Body of pancreas (tissue), 4 donors: Measurements from ENCODE around the gene N4BP2. TPM values are rescaled to one million over a fixed set of nuclear protein-coding genes. Genes with fewer than 3 reads are reported as not detected.

Source experiments
- ATAC-seq: fragments of 150-250 bp; one replicate; pipeline ENCODE4 v1.9.1; 2016
- DNase-seq, 4 donors: peaks; one replicate each; pipeline ENCODE4 v3.0.0-alpha.2; 2019
- H3K27ac ChIP-seq, 4 donors: fragments of 200-600 bp; sonication (generic); 1 replicate in 3 of 4; 2 replicates in 1 of 4; pipeline versions ENCODE4 v1.5.1 to v1.6.1; 2016 to 2019; ENCODE audit warnings: mild to moderate bottlenecking in 1 of 4, mixed read lengths in 1 of 4, moderate library complexity in 1 of 4
- H3K27me3 ChIP-seq, 2 donors: fragments of 200-600 bp; sonication (generic); one replicate each; pipeline ENCODE4 v1.6.0; 2016; ENCODE audit warnings: mild to moderate bottlenecking in 1 of 2
- H3K36me3 ChIP-seq, 2 donors: fragments of 200-600 bp; sonication (generic); replicated peaks in 1 of 2; 2 replicates each; pipeline ENCODE4 v1.5.1; 2016; ENCODE audit warnings: low read depth in 2 of 2; ENCODE audit not compliant: insufficient read depth in 1 of 2
- H3K4me1 ChIP-seq: fragments of 200-600 bp; sonication (generic); one replicate; pipeline ENCODE4 v1.6.0; 2016
- H3K4me3 ChIP-seq, 2 donors: fragments of 200-600 bp; sonication (generic); 1 replicate in 1 of 2; 2 replicates in 1 of 2; pipeline ENCODE4 v1.5.1; 2016 to 2019
- H3K9me3 ChIP-seq, 3 donors: fragments of 200-600 bp; sonication (generic); 1 replicate in 2 of 3; 2 replicates in 1 of 3; pipeline ENCODE4 v1.5.1; 2016
- CTCF ChIP-seq, 7 experiments: fragments of 450-650 bp in 4 of 7; fragments of 200-600 bp in 3 of 7; sonication (generic) in 3 of 7; IDR thresholded peaks; one replicate each; pipeline ENCODE4 v1.5.1; 2016 to 2019; ENCODE audit warnings: antibody characterized with exemption in 7 of 7
- POLR2A ChIP-seq, 3 donors: fragments of 450-650 bp; IDR thresholded peaks; one replicate each; pipeline ENCODE4 v1.6.1; 2016; ENCODE audit warnings: antibody characterized with exemption in 3 of 3, mild to moderate bottlenecking in 2 of 3
- WGBS, 2 donors: methylation state at CpG; one replicate each; pipeline ENCODE4 v1.1.5; 2017; 5-methylcytosine and 5-hydroxymethylcytosine counted together
- intact Hi-C: fragments of 100-400 bp; cut with DNase I; formaldehyde crosslinking; loops from one replicate; pipeline ENCODE4 v1.15.1; 2023
- total RNA-seq, 2 donors: library from RNA; depleted of rRNA; stranded (reverse); fragments of >200 nt; gene quantifications; one replicate each; pipeline ENCODE4 v1.1.0, GENCODE V29; 2016

The N4BP2 gene
- total RNA-seq, 2 donors from 2014 or later, result 14.8 to 15.0 TPM

GRCh38 chr4:40152637-40153036 lies 96.0 kb downstream of the N4BP2 start:
- WGBS, 2 donors, result 67 to 86% methylated on average over 4 of the region's 4 CpGs

GRCh38 chr4:40157436-40157835 lies 100.8 kb downstream of the N4BP2 start:
- Histone ChIP-seq H3K9me3 (no peaks in the 10 kb centered on the region), H3K4me1 (peaks cover 7% of the 10 kb centered on the region), H3K4me3 (no peak overlapping the region), H3K27me3 (no peaks in the 10 kb centered on the region), H3K36me3 (no peaks in the 10 kb centered on the region), H3K27ac (no peak overlapping the region)
- DNase-seq (no peak), ATAC-seq (no peak)
- WGBS, 2 donors, result 86 to 95% methylated on average over 4 of the region's 4 CpGs
- intact Hi-C loops, result no loop called here
- TF ChIP-seq CTCF (IDR thresholded peaks at IDR 0.05) (no peak), POLR2A (IDR thresholded peaks at IDR 0.05) (no peak)

More at GRCh38 chr4:40152637-40153036, 96.0 kb downstream of the N4BP2 start:
- intact Hi-C loops, result loop anchor here (5.0 kb wide), 1 partner anchor 155 kb away; no protein-coding TSS in a partner anchor
- no peaks in the 10 kb centered on the region for H3K36me3 ChIP-seq
- no peaks in the 10 kb centered on the region for H3K9me3 ChIP-seq
- DNase-seq, result no peak
- H3K27me3 ChIP-seq, result no peaks in the 10 kb centered on the region
- no peak for TF ChIP-seq CTCF (IDR thresholded peaks at IDR 0.05)
- no peak for TF ChIP-seq POLR2A (IDR thresholded peaks at IDR 0.05)
- H3K4me1 ChIP-seq, result peaks cover 7% of the 10 kb centered on the region
- H3K4me3 ChIP-seq, result no peak overlapping the region
- no peak overlapping the region for H3K27ac ChIP-seq
- ATAC-seq, result no peak

- Histone ChIP-seq H3K27me3 (no peaks in the 10 kb centered on the region), H3K4me1 (no peaks in the 10 kb centered on the region), H3K9me3 (no peaks in the 10 kb centered on the region), H3K27ac (no peak overlapping the region), H3K4me3 (no peak overlapping the region), H3K36me3 (no peaks in the 10 kb centered on the region)
- intact Hi-C loops, result no loop called here
- no peak for ATAC-seq
- 94 to 97% methylated on average over 9 of the region's 9 CpGs for WGBS, 2 donors
- no peak for DNase-seq
- no peak for TF ChIP-seq CTCF (IDR thresholded peaks at IDR 0.05)
- TF ChIP-seq POLR2A (IDR thresholded peaks at IDR 0.05), result no peak
Measured at GRCh38 chr4:40160258-40160657, 103.6 kb downstream of the N4BP2 start.

- H3K27ac ChIP-seq, result no peak overlapping the region
- intact Hi-C loops, result no loop called here
- no peak overlapping the region for H3K4me3 ChIP-seq
- no peaks in the 10 kb centered on the region for H3K36me3 ChIP-seq
- H3K9me3 ChIP-seq, result no peaks in the 10 kb centered on the region
- ATAC-seq (no peak), DNase-seq (no peak)
- WGBS, 2 donors, result 74 to 81% methylated on average over 3 of the region's 3 CpGs
- no peaks in the 10 kb centered on the region for H3K4me1 ChIP-seq
- no peaks in the 10 kb centered on the region for H3K27me3 ChIP-seq
- TF ChIP-seq POLR2A (IDR thresholded peaks at IDR 0.05), result no peak
- TF ChIP-seq CTCF (IDR thresholded peaks at IDR 0.05), result no peak
Measured at GRCh38 chr4:40164459-40164858, 107.8 kb downstream of the N4BP2 start.

GRCh38 chr4:40165916-40166315 lies 109.3 kb downstream of the N4BP2 start:
- intact Hi-C loops, result no loop called here
- TF ChIP-seq CTCF (IDR thresholded peaks at IDR 0.05) (no peak), POLR2A (IDR thresholded peaks at IDR 0.05) (no peak)
- DNase-seq (no peak), ATAC-seq (no peak)
- Histone ChIP-seq H3K9me3 (no peaks in the 10 kb centered on the region), H3K27ac (no peak overlapping the region), H3K27me3 (no peaks in the 10 kb centered on the region), H3K36me3 (no peaks in the 10 kb centered on the region), H3K4me3 (no peak overlapping the region), H3K4me1 (no peaks in the 10 kb centered on the region)
- 90 to 100% methylated on average over 1 of the region's 1 CpG for WGBS, 2 donors
